CD4-positive, alpha-beta T cell treated with Interleukin-2 at 100 ng/mL for 4 hours (primary cell): ENCODE results near the gene ATP11A.
"Not testable (repeated sequence)": the region's sequence is repeated elsewhere in the genome, so short reads cannot be mapped to it uniquely, and the experiment has no call there.

ENCODE experiments used
- DNase-seq: peaks from one replicate; pipeline ENCODE4 v3.0.0-alpha.2; 2020; ENCODE audit warnings: low spot score

The ATP11A gene

GRCh38 chr13:112800057-112800456 is 110.2 kb downstream of the ATP11A start:
- DNase-seq, result no peak

GRCh38 chr13:112800807-112801206 is 111.0 kb downstream of the ATP11A start:
- DNase-seq, result not testable (repeated sequence)

- DNase-seq, result no peak
These were observed 113.0 kb downstream of the ATP11A start for GRCh38 chr13:112802802-112803195.

GRCh38 chr13:112803422-112803821 is 113.6 kb downstream of the ATP11A start:
- DNase-seq, result no peak

GRCh38 chr13:112804374-112804773 is 114.5 kb downstream of the ATP11A start:
- no peak for DNase-seq

GRCh38 chr13:112806739-112807652 is 117.2 kb downstream of the ATP11A start:
- DNase-seq, result no peak

GRCh38 chr13:112807653-112808376 is 118.0 kb downstream of the ATP11A start:
- no peak for DNase-seq

GRCh38 chr13:112808377-112809140 is 118.7 kb downstream of the ATP11A start:
- DNase-seq, result no peak

GRCh38 chr13:112809332-112810315 is 119.8 kb downstream of the ATP11A start:
- no peak for DNase-seq

GRCh38 chr13:112810608-112811007 is 120.8 kb downstream of the ATP11A start:
- DNase-seq, result no peak

- no peak for DNase-seq
These were observed 122.6 kb downstream of the ATP11A start for GRCh38 chr13:112812306-112813055.

GRCh38 chr13:112813552-112813951 is 123.7 kb downstream of the ATP11A start:
- DNase-seq, result no peak

GRCh38 chr13:112814905-112815585 is 125.2 kb downstream of the ATP11A start:
- no peak for DNase-seq

- DNase-seq, result no peak
These were observed 126.0 kb downstream of the ATP11A start for GRCh38 chr13:112815871-112816270.

- DNase-seq, result no peak
These were observed 128.3 kb downstream of the ATP11A start for GRCh38 chr13:112818040-112818697.

- DNase-seq, result no peak
These were observed 128.8 kb downstream of the ATP11A start for GRCh38 chr13:112818698-112819045.

- no peak for DNase-seq
These were observed 129.3 kb downstream of the ATP11A start for GRCh38 chr13:112819111-112819510.

GRCh38 chr13:112819816-112820215 is 130.0 kb downstream of the ATP11A start:
- DNase-seq, result no peak

- no peak for DNase-seq
These were observed 130.5 kb downstream of the ATP11A start for GRCh38 chr13:112820318-112820717.
